Left lobe of liver (tissue), 1 donor: ENCODE measurements around the gene AHSG. TPM values are rescaled to one million over a fixed set of nuclear protein-coding genes. Genes with fewer than 3 reads are reported as not detected.

Experiments
- total RNA-seq: library from RNA; stranded (reverse); gene quantifications from one replicate; pipeline ENCODE4 v1.2.1, GENCODE V29; 2021
- donor health status: DM: no; HTN: yes; CAD: no.

The AHSG gene
- total RNA-seq, 1 donor from 2014 or later, result 763 TPM

Other genes with a start within 250 kb of the AHSG start
- gene CRYGS, start 68.7 kb upstream of the AHSG start, total RNA-seq, result 2.6 TPM
- gene TBCCD1, start 45.7 kb upstream of the AHSG start, total RNA-seq, result 6.4 TPM
- gene DNAJB11, start 42.3 kb upstream of the AHSG start, total RNA-seq, result 35.3 TPM
- gene FETUB, start 27.3 kb downstream of the AHSG start, total RNA-seq, result 49.9 TPM
- gene HRG, start 53.0 kb downstream of the AHSG start, total RNA-seq, result 324 TPM
- gene KNG1, start 104.3 kb downstream of the AHSG start, total RNA-seq, result 1,019 TPM
- 143 TPM for gene EIF4A2, start 170.5 kb downstream of the AHSG start, total RNA-seq
- gene RFC4, start 193.4 kb downstream of the AHSG start, total RNA-seq, result 7.1 TPM
- gene ADIPOQ, start 229.7 kb downstream of the AHSG start, total RNA-seq, result not detected